Measurements from ENCODE around the gene POU2AF1. TPM values are rescaled to one million over a fixed set of nuclear protein-coding genes. Genes with fewer than 3 reads are reported as not detected.
A peak's percentile ranks its signal among the peaks of the same experiment; 100 is the strongest.

Gene POU2AF1
- total RNA-seq, 1 donor from 2014 or later = 0.11 TPM

DNA sequence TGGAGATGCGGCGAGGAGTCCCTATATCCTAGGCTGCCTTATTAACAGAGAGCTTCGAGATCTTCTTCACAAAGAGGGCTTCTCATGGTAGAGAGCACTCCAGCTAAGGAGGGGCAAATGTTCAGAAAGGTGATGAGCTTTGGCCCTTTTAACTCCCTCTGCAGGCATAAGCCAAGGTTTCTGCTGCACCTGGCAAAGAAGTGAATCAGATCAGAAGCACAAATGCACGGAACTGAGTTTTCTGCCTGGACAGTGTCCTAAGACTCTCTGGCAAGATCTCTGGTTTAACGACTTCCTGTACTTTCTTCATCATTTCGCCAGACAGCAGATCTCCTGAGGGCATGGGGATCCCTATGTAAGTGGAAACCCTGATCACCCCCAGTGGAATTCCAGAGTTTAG, 43.5 kb downstream of the POU2AF1 start:
- intact Hi-C loops (cut with DNase I) = no loop called here
- no peaks in the 10 kb centered on the region for H3K9me3 ChIP-seq
- TF ChIP-seq, protein P1, sequence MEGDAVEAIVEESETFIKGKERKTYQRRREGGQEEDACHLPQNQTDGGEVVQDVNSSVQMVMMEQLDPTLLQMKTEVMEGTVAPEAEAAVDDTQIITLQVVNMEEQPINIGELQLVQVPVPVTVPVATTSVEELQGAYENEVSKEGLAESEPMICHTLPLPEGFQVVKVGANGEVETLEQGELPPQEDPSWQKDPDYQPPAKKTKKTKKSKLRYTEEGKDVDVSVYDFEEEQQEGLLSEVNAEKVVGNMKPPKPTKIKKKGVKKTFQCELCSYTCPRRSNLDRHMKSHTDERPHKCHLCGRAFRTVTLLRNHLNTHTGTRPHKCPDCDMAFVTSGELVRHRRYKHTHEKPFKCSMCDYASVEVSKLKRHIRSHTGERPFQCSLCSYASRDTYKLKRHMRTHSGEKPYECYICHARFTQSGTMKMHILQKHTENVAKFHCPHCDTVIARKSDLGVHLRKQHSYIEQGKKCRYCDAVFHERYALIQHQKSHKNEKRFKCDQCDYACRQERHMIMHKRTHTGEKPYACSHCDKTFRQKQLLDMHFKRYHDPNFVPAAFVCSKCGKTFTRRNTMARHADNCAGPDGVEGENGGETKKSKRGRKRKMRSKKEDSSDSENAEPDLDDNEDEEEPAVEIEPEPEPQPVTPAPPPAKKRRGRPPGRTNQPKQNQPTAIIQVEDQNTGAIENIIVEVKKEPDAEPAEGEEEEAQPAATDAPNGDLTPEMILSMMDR (IDR thresholded peaks at IDR 0.05) = no peak

DNA sequence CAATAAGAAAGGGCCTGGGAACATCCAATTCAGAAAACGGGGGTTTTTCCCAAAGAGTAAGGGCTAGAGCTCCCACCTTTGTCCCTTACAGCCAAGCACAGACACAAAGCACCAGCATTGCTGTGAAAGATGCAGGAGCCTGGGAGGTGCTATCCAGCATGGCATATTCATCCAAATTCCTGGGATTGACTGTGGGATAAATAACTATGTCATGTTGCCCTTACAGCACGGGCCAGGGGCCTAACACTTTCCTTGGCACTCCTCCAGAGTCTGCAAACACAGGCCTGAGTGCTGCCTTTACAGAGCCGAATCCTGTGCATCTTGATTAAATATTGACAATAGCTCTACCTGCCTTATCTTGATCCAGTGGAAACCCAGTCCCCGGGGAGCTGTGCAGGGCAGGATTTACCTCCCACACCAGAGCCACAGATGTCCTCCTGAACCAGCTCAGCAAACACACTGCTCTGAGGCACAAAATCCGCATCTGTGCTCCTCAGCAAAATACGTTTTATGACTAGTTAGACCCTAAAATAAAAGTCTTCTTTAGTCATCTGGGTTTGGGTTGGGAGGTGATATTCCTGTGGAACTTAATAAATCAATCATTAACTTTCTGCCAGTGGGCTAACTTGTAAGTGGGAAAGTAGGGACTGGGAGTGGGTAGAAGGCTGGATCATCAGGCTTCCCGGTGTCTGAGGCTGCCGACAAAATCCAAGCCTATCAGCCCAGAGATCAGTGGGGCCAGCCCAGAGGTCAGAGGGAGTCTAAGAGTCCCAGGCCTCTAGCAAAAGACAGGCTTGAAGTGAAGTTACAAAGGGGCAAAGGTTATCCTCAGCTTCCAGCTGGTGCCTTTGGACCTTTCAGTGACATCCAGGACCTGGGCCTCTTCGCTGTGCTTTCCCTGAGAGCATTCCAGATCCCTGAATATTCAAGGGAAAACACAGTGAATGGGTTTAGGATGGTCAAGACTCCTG, 44.3 kb downstream of the POU2AF1 start:
- intact Hi-C loops (cut with DNase I) = no loop called here
- TF ChIP-seq, protein P1 (IDR thresholded peaks at IDR 0.05) = no peak
- H3K9me3 ChIP-seq = no peaks in the 10 kb centered on the region
- no peaks in the 10 kb centered on the region for H3K27me3 ChIP-seq
- no peaks in the 10 kb centered on the region for H3K36me3 ChIP-seq
- DNase-seq (ENCODE audit: low spot score in 2 of 2) = no peak
- peak overlapping the region in 1 of 2 donors; percentile 52 for H3K27ac ChIP-seq
- no peak overlapping the region for H3K4me3 ChIP-seq
- H3K4me1 ChIP-seq = peaks cover 24 to 32% of the 10 kb centered on the region in 2 donors

More for the DNA sequence above, 43.5 kb downstream of the POU2AF1 start:
- H3K27me3 ChIP-seq = no peaks in the 10 kb centered on the region
- no peak overlapping the region for H3K4me3 ChIP-seq
- no peak overlapping the region for H3K27ac ChIP-seq
- no peak for DNase-seq (ENCODE audit: low spot score in 2 of 2)
- H3K4me1 ChIP-seq = peaks cover 19 to 25% of the 10 kb centered on the region in 2 donors
- H3K36me3 ChIP-seq = no peaks in the 10 kb centered on the region

DNA sequence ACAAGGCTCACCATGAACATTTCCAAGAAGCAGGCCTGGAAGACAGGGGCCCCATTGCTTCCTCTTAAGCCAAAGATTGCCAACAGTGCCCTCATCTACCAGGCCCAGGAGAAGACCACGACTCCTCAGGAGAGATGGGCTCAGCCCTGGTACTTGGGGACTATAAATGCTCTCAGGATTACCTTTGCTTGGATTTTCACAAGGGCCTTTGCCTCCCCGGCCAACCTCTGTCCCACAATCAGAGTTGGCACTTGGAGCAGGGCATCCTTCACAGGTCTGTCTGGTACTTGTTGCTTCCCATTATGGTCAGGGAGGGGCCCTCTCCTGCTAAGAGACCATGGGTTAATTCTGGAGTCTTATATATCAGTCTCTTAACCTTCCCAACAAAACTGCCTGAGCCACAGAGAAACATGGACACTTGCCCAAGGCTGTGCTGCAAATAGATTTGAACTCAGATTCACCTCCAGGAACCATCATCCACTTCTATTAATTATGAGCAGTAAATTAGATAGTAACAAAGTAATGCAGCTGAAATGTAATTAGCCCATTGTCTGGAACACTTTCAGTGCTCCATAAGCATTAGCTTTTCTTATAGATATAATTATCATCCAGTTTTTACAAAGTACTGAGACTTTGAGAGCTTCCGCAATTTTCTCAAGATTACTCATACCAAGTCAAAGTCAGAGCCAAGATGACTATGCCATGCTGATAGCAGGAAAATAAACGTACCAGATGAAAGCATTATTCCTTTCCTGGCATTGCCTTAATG, 47.2 kb downstream of the POU2AF1 start:
- Histone ChIP-seq H3K9me3 (no peaks in the 10 kb centered on the region), H3K4me3 (no peak overlapping the region), H3K4me1 (peaks cover 34 to 49% of the 10 kb centered on the region in 2 donors), H3K27me3 (no peaks in the 10 kb centered on the region), H3K27ac (peak overlapping the region; percentile 89 to 92), H3K36me3 (no peaks in the 10 kb centered on the region)
- intact Hi-C loops (cut with DNase I) = no loop called here
- no peak for DNase-seq (ENCODE audit: low spot score in 2 of 2)
- TF ChIP-seq, protein P1 (IDR thresholded peaks at IDR 0.05) = no peak

DNA sequence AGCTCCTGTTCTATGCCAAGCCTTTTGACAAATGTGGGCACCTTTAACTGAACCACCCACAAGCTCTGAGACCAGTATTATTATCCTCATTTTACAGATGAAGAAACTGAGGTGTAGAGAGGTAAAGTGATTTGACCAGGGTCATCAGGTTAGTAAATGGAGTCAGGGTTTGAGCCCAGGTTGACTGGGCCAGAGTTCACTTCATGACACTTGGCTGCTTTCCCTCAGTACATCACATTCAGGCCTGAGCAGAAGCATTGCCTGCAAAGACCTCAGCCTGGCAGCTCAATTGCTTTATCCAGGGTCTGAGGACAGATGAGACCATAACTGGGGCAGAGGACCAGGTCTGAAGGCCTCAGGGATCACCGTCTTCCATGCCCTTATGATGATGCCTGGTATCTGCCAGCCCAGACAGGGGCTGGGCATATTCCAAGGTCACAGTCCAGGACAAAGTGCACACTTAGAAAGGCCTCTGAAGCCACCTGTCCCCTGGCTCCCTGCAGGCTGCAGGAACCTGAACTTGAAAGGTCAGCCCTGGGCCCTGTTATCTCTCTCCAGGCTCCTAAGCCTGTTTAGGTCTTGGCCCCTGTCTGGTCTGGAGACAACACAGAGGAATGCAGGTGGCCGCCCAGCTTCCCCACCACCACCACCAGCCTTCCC, 48.7 kb downstream of the POU2AF1 start:
- no peaks in the 10 kb centered on the region for H3K27me3 ChIP-seq
- H3K36me3 ChIP-seq = no peaks in the 10 kb centered on the region
- peak overlapping the region; percentile 89 to 92 for H3K27ac ChIP-seq
- no peak overlapping the region for H3K4me3 ChIP-seq
- TF ChIP-seq, protein P1 (IDR thresholded peaks at IDR 0.05) = no peak
- no peaks in the 10 kb centered on the region for H3K9me3 ChIP-seq
- intact Hi-C loops (cut with DNase I) = no loop called here
- DNase-seq (ENCODE audit: low spot score in 2 of 2) = no peak
- H3K4me1 ChIP-seq = peaks cover 35 to 54% of the 10 kb centered on the region in 2 donors
